ENCODE data around the gene CLEC4M. TPM values are rescaled to one million over a fixed set of nuclear protein-coding genes. Genes with fewer than 3 reads are reported as not detected.

Gene CLEC4M
- total and polyA plus RNA-seq, 4 donors: 22.2 to 33.5 (median 32.9) TPM

DNA sequence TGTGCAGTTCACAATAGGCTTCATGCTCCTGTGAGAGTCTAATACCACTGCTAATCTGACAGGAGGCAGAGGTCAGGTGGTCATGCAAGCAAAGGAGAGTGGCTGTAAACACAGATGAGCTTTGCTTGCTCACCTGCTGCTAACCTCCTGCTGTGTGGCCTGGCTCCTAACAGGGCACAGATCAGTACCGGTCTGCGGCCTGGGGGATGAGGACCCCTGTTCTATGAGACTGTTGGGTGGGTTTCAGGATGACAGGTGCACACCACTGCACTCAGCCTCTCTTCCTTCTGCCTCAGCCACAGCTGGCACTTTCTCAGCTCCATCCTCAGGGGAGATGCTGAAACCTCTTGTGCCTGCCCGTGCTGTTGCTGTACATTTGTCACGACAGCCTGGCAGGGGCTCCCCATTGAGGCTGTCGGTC is 40.8 kb upstream of the CLEC4M start:
- H3K9ac ChIP-seq (ENCODE audit: low read depth in 1 of 2, low read length in 2 of 2): no peak overlapping the region
- H3K4me3 ChIP-seq (ENCODE audit: low read depth in 1 of 3, low read length in 3 of 3): no peak overlapping the region
- 55% methylated on average over 5 of the region's 5 CpGs for WGBS
- H3K27me3 ChIP-seq (ENCODE audit: control insufficient read depth in 4 of 4, insufficient read depth in 4 of 4, low read length in 3 of 4): no peaks in the 10 kb centered on the region
- no peaks in the 10 kb centered on the region for H3K4me1 ChIP-seq (ENCODE audit: control insufficient read depth in 4 of 4, insufficient read depth in 4 of 4, low read length in 3 of 4)
- TF ChIP-seq NR2F2 (IDR thresholded peaks at IDR 0.05): no peak
- H3K27ac ChIP-seq (ENCODE audit: low read depth in 1 of 2, low read length in 2 of 2): no peak overlapping the region
- no peaks in the 10 kb centered on the region for H3K36me3 ChIP-seq (ENCODE audit: control insufficient read depth in 4 of 4, insufficient read depth in 3 of 4, low read depth in 1 of 4, low read length in 3 of 4)
- DNase-seq (ENCODE audit: low spot score): no peak
- no peaks in the 10 kb centered on the region for H3K9me3 ChIP-seq (ENCODE audit: control insufficient read depth in 4 of 4, low read length in 3 of 4)

DNA sequence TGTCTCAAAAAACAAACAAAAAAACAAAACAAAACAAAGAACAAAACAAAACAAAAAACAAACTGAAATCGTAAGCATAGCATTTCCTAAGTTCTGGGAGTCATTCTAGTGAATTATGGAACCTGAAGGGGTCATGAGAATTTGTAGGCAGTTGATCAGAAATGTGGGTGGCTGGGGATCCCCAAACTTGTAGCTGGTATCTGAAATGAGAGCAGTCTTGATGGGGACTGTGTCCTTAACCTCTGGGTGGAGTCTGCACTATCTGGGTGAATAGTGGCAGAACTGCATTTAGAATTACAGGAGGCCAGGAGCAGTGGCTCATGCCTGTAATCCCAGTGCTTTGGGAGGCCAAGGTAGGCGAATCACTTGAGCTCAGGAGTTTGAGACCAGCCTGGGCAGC is 37.3 kb upstream of the CLEC4M start:
- WGBS: 67% methylated on average over 2 of the region's 2 CpGs
- H3K9ac ChIP-seq (ENCODE audit: low read depth in 1 of 2, low read length in 2 of 2): no peak overlapping the region

GRCh38 chr19:7729211-7729610 is 33.8 kb upstream of the CLEC4M start:
- Histone ChIP-seq H3K9ac (ENCODE audit: low read depth in 1 of 2, low read length in 2 of 2) (no peak overlapping the region), H3K9me3 (ENCODE audit: control insufficient read depth in 4 of 4, low read length in 3 of 4) (no peaks in the 10 kb centered on the region), H3K36me3 (ENCODE audit: control insufficient read depth in 4 of 4, insufficient read depth in 3 of 4, low read depth in 1 of 4, low read length in 3 of 4) (no peaks in the 10 kb centered on the region), H3K4me3 (ENCODE audit: low read depth in 1 of 3, low read length in 3 of 3) (no peak overlapping the region), H3K27me3 (ENCODE audit: control insufficient read depth in 4 of 4, insufficient read depth in 4 of 4, low read length in 3 of 4) (peaks cover 0 to 9% (median 2%) of the 10 kb centered on the region in 4 donors), H3K27ac (ENCODE audit: low read depth in 1 of 2, low read length in 2 of 2) (no peak overlapping the region), H3K4me1 (ENCODE audit: control insufficient read depth in 4 of 4, insufficient read depth in 4 of 4, low read length in 3 of 4) (peaks cover 0 to 2% (median 0%) of the 10 kb centered on the region in 4 donors)
- no peak for DNase-seq (ENCODE audit: low spot score)
- WGBS: 14% methylated on average over 16 of the region's 16 CpGs
- TF ChIP-seq JUND (IDR thresholded peaks at IDR 0.05) (no peak), GABPA (IDR thresholded peaks at IDR 0.05 in 1 of 2, conservative IDR thresholded peaks at IDR 0.05 in 1 of 2) (no peak), TAF1 (conservative IDR thresholded peaks at IDR 0.05) (no peak), FOXA2 (IDR thresholded peaks at IDR 0.05) (no peak), HNF4A (conservative IDR thresholded peaks at IDR 0.05) (no peak), CTCF (IDR thresholded peaks at IDR 0.05; ENCODE audit: low read depth, low read length, missing input control) (no peak), YY1 (IDR thresholded peaks at IDR 0.05) (no peak), HNF4G (IDR thresholded peaks at IDR 0.05) (no peak), FOXA1 (IDR thresholded peaks at IDR 0.05) (no peak), RAD21 (IDR thresholded peaks at IDR 0.05) (no peak), SP1 (IDR thresholded peaks at IDR 0.05) (no peak)
- TF ChIP-seq, protein P1, sequence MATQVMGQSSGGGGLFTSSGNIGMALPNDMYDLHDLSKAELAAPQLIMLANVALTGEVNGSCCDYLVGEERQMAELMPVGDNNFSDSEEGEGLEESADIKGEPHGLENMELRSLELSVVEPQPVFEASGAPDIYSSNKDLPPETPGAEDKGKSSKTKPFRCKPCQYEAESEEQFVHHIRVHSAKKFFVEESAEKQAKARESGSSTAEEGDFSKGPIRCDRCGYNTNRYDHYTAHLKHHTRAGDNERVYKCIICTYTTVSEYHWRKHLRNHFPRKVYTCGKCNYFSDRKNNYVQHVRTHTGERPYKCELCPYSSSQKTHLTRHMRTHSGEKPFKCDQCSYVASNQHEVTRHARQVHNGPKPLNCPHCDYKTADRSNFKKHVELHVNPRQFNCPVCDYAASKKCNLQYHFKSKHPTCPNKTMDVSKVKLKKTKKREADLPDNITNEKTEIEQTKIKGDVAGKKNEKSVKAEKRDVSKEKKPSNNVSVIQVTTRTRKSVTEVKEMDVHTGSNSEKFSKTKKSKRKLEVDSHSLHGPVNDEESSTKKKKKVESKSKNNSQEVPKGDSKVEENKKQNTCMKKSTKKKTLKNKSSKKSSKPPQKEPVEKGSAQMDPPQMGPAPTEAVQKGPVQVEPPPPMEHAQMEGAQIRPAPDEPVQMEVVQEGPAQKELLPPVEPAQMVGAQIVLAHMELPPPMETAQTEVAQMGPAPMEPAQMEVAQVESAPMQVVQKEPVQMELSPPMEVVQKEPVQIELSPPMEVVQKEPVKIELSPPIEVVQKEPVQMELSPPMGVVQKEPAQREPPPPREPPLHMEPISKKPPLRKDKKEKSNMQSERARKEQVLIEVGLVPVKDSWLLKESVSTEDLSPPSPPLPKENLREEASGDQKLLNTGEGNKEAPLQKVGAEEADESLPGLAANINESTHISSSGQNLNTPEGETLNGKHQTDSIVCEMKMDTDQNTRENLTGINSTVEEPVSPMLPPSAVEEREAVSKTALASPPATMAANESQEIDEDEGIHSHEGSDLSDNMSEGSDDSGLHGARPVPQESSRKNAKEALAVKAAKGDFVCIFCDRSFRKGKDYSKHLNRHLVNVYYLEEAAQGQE (IDR thresholded peaks at IDR 0.05): no peak
- TF ChIP-seq, protein P2, sequence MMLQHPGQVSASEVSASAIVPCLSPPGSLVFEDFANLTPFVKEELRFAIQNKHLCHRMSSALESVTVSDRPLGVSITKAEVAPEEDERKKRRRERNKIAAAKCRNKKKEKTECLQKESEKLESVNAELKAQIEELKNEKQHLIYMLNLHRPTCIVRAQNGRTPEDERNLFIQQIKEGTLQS (IDR thresholded peaks at IDR 0.05): no peak

More for the DNA sequence above, 37.3 kb upstream of the CLEC4M start:
- Histone ChIP-seq H3K27ac (ENCODE audit: low read depth in 1 of 2, low read length in 2 of 2) (no peak overlapping the region), H3K36me3 (ENCODE audit: control insufficient read depth in 4 of 4, insufficient read depth in 3 of 4, low read depth in 1 of 4, low read length in 3 of 4) (no peaks in the 10 kb centered on the region), H3K27me3 (ENCODE audit: control insufficient read depth in 4 of 4, insufficient read depth in 4 of 4, low read length in 3 of 4) (peaks cover 0 to 9% (median under 1%) of the 10 kb centered on the region in 4 donors), H3K9me3 (ENCODE audit: control insufficient read depth in 4 of 4, low read length in 3 of 4) (no peaks in the 10 kb centered on the region), H3K4me3 (ENCODE audit: low read depth in 1 of 3, low read length in 3 of 3) (no peak overlapping the region), H3K4me1 (ENCODE audit: control insufficient read depth in 4 of 4, insufficient read depth in 4 of 4, low read length in 3 of 4) (peaks cover 0 to 2% (median 0%) of the 10 kb centered on the region in 4 donors)
- TF ChIP-seq YY1 (IDR thresholded peaks at IDR 0.05): no peak
- no peak for TF ChIP-seq HNF4A (conservative IDR thresholded peaks at IDR 0.05)
- TF ChIP-seq RXRA (IDR thresholded peaks at IDR 0.05): no peak
- no peak for TF ChIP-seq TAF1 (conservative IDR thresholded peaks at IDR 0.05)
- TF ChIP-seq CTCF (IDR thresholded peaks at IDR 0.05; ENCODE audit: low read depth, low read length, missing input control): no peak
- TF ChIP-seq EGR1 (IDR thresholded peaks at IDR 0.05; ENCODE audit: low read depth in 2 of 2): no peak
- TF ChIP-seq, protein P2 (IDR thresholded peaks at IDR 0.05): no peak
- no peak for DNase-seq (ENCODE audit: low spot score)

Data from liver (tissue), 9 donors.